IMR-90 (cell line): ENCODE data around the gene C2orf49. TPM values are rescaled to one million over a fixed set of nuclear protein-coding genes. Genes with fewer than 3 reads are reported as not detected.

ENCODE experiments used
- ATAC-seq: fragments of 200-7000 bp; cut with Tn5 transposase; 2 replicates; pipeline ENCODE4 v1.9.1; 2020; ENCODE audit warnings: low read depth, mild to moderate bottlenecking, moderate library complexity
- BruUV-seq: library from RNA; stranded (reverse); fragments of 400-500 nt; replicated peaks from 2 replicates; lab custom pipeline; 2021; lab: Mats Ljungman, UMichigan
- CTCF ChIA-PET: fragments of 300-600 bp; formaldehyde crosslinking; extraction: SDS; loops from one replicate; lab custom pipeline; 2021; ENCODE audit warnings: antibody characterized with exemption; lab: Yijun Ruan, JAX
- POLR2A ChIA-PET: fragments of 300-600 bp; sonication (Branson Sonifier 250); formaldehyde crosslinking; loops from one replicate; lab custom pipeline; 2022; ENCODE audit warnings: antibody characterized with exemption; ENCODE audit not compliant: unreplicated experiment; lab: Charles Lee
- DNase-seq: peaks from one replicate; pipeline ENCODE4 v3.0.0; 2013
- H2AFZ ChIP-seq: replicated peaks from 2 replicates; pipeline ENCODE3; 2013; ENCODE audit warnings: low read length, mild to moderate bottlenecking; ENCODE audit not compliant: poor library complexity
- H2AK5ac ChIP-seq: 2 replicates; pipeline ENCODE4 v1.6.1; 2013; ENCODE audit warnings: low read depth, low read length, inconsistent platforms
- H2AK9ac ChIP-seq: replicated peaks from 2 replicates; pipeline ENCODE3; 2013; ENCODE audit warnings: mild to moderate bottlenecking, low read depth, low read length, moderate library complexity; ENCODE audit not compliant: poor library complexity
- H2BK120ac ChIP-seq: 2 replicates; pipeline ENCODE4 v1.6.1; 2013; ENCODE audit warnings: low read depth, low read length, inconsistent platforms
- H2BK15ac ChIP-seq: 3 replicates; pipeline ENCODE4 v1.6.1; 2013; ENCODE audit warnings: low read depth, low read length, inconsistent platforms
- H2BK20ac ChIP-seq: 2 replicates; pipeline ENCODE4 v1.6.1; 2013; ENCODE audit warnings: low read depth, mild to moderate bottlenecking, inconsistent platforms, low read length, moderate library complexity
- H2BK5ac ChIP-seq: 2 replicates; pipeline ENCODE4 v1.6.1; 2013; ENCODE audit warnings: mild to moderate bottlenecking, low read depth, low read length, inconsistent platforms; ENCODE audit not compliant: poor library complexity, severe bottlenecking
- H3K14ac ChIP-seq: replicated peaks from 2 replicates; pipeline ENCODE4 v1.6.1; 2013; ENCODE audit warnings: low read depth, low read length, inconsistent platforms
- H3K18ac ChIP-seq: 2 replicates; pipeline ENCODE4 v1.6.1; 2013; ENCODE audit warnings: low read depth, low read length, control low read depth
- H3K23ac ChIP-seq: 2 replicates; pipeline ENCODE4 v1.6.1; 2013; ENCODE audit warnings: low read depth, low read length, inconsistent platforms
- H3K27ac ChIP-seq: 2 replicates; pipeline ENCODE4 v1.5.1; 2013; ENCODE audit warnings: mild to moderate bottlenecking, control low read depth, low read length; ENCODE audit not compliant: insufficient read depth
- H3K27me3 ChIP-seq: 2 replicates; pipeline ENCODE4 v1.6.1; 2013; ENCODE audit warnings: low read length; ENCODE audit not compliant: control insufficient read depth, insufficient read depth
- H3K36me3 ChIP-seq: 2 replicates; pipeline ENCODE4 v1.6.1; 2013; ENCODE audit warnings: low read length, mixed read lengths; ENCODE audit not compliant: control insufficient read depth, insufficient read depth
- H3K4ac ChIP-seq: 2 replicates; pipeline ENCODE4 v1.6.1; 2013; ENCODE audit warnings: low read depth, low read length, inconsistent platforms
- H3K4me1 ChIP-seq: 2 replicates; pipeline ENCODE4 v1.6.1; 2013; ENCODE audit warnings: low read length, mixed read lengths; ENCODE audit not compliant: control insufficient read depth, insufficient read depth
- H3K4me2 ChIP-seq: 2 replicates; pipeline ENCODE4 v1.6.1; 2013; ENCODE audit warnings: low read depth, mild to moderate bottlenecking, control low read depth, low read length, moderate library complexity
- H3K4me3 ChIP-seq: 2 replicates; pipeline ENCODE4 v1.5.1; 2013; ENCODE audit warnings: low read depth, mild to moderate bottlenecking, control low read depth, low read length, moderate library complexity; ENCODE audit not compliant: insufficient read depth
- H3K56ac ChIP-seq: 2 replicates; pipeline ENCODE4 v1.6.1; 2013; ENCODE audit warnings: low read length, inconsistent platforms; ENCODE audit not compliant: insufficient read depth; ENCODE audit errors: extremely low read depth
- H3K79me1 ChIP-seq, 2 experiments: 2 replicates each; pipeline ENCODE4 v1.6.1; 2013; ENCODE audit warnings: low read length in 2 of 2, inconsistent platforms in 1 of 2, low read depth in 1 of 2
- H3K9ac ChIP-seq: 2 replicates; pipeline ENCODE4 v1.6.1; 2013; ENCODE audit warnings: low read depth, low read length, control low read depth
- H3K9me1 ChIP-seq: 2 replicates; pipeline ENCODE4 v1.6.1; 2013; ENCODE audit warnings: low read length, inconsistent platforms; ENCODE audit not compliant: insufficient read depth
- H3K9me3 ChIP-seq: 2 replicates; pipeline ENCODE4 v1.6.1; 2013; ENCODE audit warnings: low read length; ENCODE audit not compliant: control insufficient read depth, insufficient read depth
- H4K20me1 ChIP-seq: 2 replicates; pipeline ENCODE4 v1.6.1; 2013; ENCODE audit warnings: low read length, inconsistent platforms; ENCODE audit not compliant: insufficient read depth
- H4K5ac ChIP-seq: 2 replicates; pipeline ENCODE4 v1.6.1; 2013; ENCODE audit warnings: mild to moderate bottlenecking, low read depth, low read length, control low read depth
- H4K8ac ChIP-seq, 2 experiments: 2 replicates each; pipeline ENCODE4 v1.6.1; 2013; ENCODE audit warnings: low read depth in 2 of 2, low read length in 2 of 2, control low read depth in 1 of 2, inconsistent platforms in 1 of 2
- H4K91ac ChIP-seq: 2 replicates; pipeline ENCODE4 v1.6.1; 2013; ENCODE audit warnings: low read depth, low read length, inconsistent platforms; ENCODE audit not compliant: insufficient read depth
- BHLHE40 ChIP-seq: fragments of 150-350 bp; IDR thresholded peaks from 2 replicates; pipeline ENCODE4 v1.6.1; 2016; ENCODE audit warnings: mild to moderate bottlenecking, low read depth, low read length
- CEBPB ChIP-seq: IDR thresholded peaks from 2 replicates; pipeline ENCODE4 v1.6.1; 2012; ENCODE audit warnings: low read depth, low read length, improper control_type of control experiment
- CHD1 ChIP-seq: IDR thresholded peaks from 2 replicates; pipeline ENCODE4 v1.6.1; 2012; ENCODE audit warnings: low read depth, low read length, improper control_type of control experiment
- CTCF ChIP-seq: conservative IDR thresholded peaks from 2 replicates; pipeline ENCODE4 v1.5.1; 2012; ENCODE audit warnings: mild to moderate bottlenecking, low read depth, low read length, improper control_type of control experiment
- ELK1 ChIP-seq: fragments of 150-350 bp; IDR thresholded peaks from 2 replicates; pipeline ENCODE4 v1.6.1; 2016; ENCODE audit warnings: low read depth, mild to moderate bottlenecking, low read length, moderate library complexity, borderline replicate concordance
- FOS ChIP-seq: fragments of 150-350 bp; IDR thresholded peaks from 2 replicates; pipeline ENCODE4 v1.6.1; 2016; ENCODE audit warnings: low read depth, low read length
- MAFK ChIP-seq: IDR thresholded peaks from 2 replicates; pipeline ENCODE4 v1.6.1; 2012; ENCODE audit warnings: low read depth, low read length, improper control_type of control experiment
- MAZ ChIP-seq: IDR thresholded peaks from 2 replicates; pipeline ENCODE4 v1.6.1; 2012; ENCODE audit warnings: low read depth, mild to moderate bottlenecking, low read length, improper control_type of control experiment, moderate library complexity, borderline replicate concordance
- MXI1 ChIP-seq: IDR thresholded peaks from 2 replicates; pipeline ENCODE4 v1.6.1; 2012; ENCODE audit warnings: low read depth, mild to moderate bottlenecking, low read length, moderate library complexity, borderline replicate concordance
- NFE2L2 ChIP-seq: fragments of 150-350 bp; IDR thresholded peaks from 2 replicates; pipeline ENCODE4 v1.6.1; 2016; ENCODE audit warnings: low read depth, mild to moderate bottlenecking, low read length
- POLR2A ChIP-seq: IDR thresholded peaks from 2 replicates; pipeline ENCODE4 v1.6.1; 2012; ENCODE audit warnings: mild to moderate bottlenecking, low read depth, low read length
- RAD21 ChIP-seq: IDR thresholded peaks from 2 replicates; pipeline ENCODE4 v1.6.1; 2012; ENCODE audit warnings: low read length, improper control_type of control experiment
- RCOR1 ChIP-seq: IDR thresholded peaks from 2 replicates; pipeline ENCODE4 v1.6.1; 2012; ENCODE audit warnings: mild to moderate bottlenecking, low read length, improper control_type of control experiment; ENCODE audit not compliant: insufficient replicate concordance
- RFX5 ChIP-seq: IDR thresholded peaks from 2 replicates; pipeline ENCODE4 v1.8.0; 2012; ENCODE audit warnings: low read depth, mild to moderate bottlenecking, low read length, moderate library complexity
- SMC3 ChIP-seq: fragments of 150-350 bp; IDR thresholded peaks from 2 replicates; pipeline ENCODE4 v1.6.1; 2016; ENCODE audit warnings: low read depth, mild to moderate bottlenecking, antibody characterized with exemption, low read length, moderate library complexity
- USF2 ChIP-seq: fragments of 150-350 bp; IDR thresholded peaks from 2 replicates; pipeline ENCODE4 v1.6.1; 2017; ENCODE audit warnings: mild to moderate bottlenecking, antibody characterized with exemption, low read length, low read depth
- WGBS, 2 experiments: methylation state at CpG; one replicate each; pipeline versions ENCODE4 v1.1.5 to v1.1.7; 2013; ENCODE audit warnings: missing lambda C conversion rate in 2 of 2; ENCODE audit not compliant: insufficient read length in 1 of 2; ENCODE audit errors: extremely low coverage in 2 of 2; 5-methylcytosine and 5-hydroxymethylcytosine counted together
- dilution Hi-C: fragments of 300-500 bp; cut with HindIII; formaldehyde crosslinking; loops from one replicate; pipeline ENCODE4 v1.14.3; 2018; ENCODE audit warnings: low sequenced_read_pairs; ENCODE audit not compliant: unreplicated experiment
- in situ Hi-C: fragments of 300-500 bp; cut with MboI; formaldehyde crosslinking; loops from 3 replicates; pipeline ENCODE4 v1.14.3; 2019; ENCODE audit warnings: low sequenced_read_pairs, inconsistent platforms, mixed read lengths
- intact Hi-C: fragments of 100-400 bp; cut with micrococcal nuclease; formaldehyde crosslinking; loops from 2 replicates; pipeline ENCODE4 v1.10.0; 2022
- polyA plus RNA-seq, 3 experiments: library from polyadenylated mRNA; depleted of rRNA; stranded (reverse); fragments of >200 nt; gene quantifications; 2 replicates each; pipeline ENCODE4 v1.2.3, GENCODE V29; 2012; ENCODE audit warnings: low replicate concordance in 1 of 3
- total RNA-seq: library from RNA; depleted of rRNA; stranded (reverse); fragments of >200 nt; gene quantifications from 2 replicates; pipeline ENCODE4 v1.2.3, GENCODE V29; 2012

The C2orf49 gene
- total and polyA plus RNA-seq, 2 of the 4 experiments (the other 2 are of a cell fraction) = 3.8 to 8.5 TPM

- Histone ChIP-seq H3K9me3 (no peaks in the 10 kb centered on the region), H2AK5ac (no peak overlapping the region), H3K23ac (no peak overlapping the region), H3K36me3 (peaks cover 7% of the 10 kb centered on the region), H3K27me3 (no peaks in the 10 kb centered on the region), H3K56ac (no peak overlapping the region), H4K8ac (no peak overlapping the region), H3K4ac (no peak overlapping the region), H3K18ac (no peak overlapping the region), H3K4me1 (no peaks in the 10 kb centered on the region; the same call in 1 of the 2 replicates), H4K20me1 (peaks cover 8% of the 10 kb centered on the region; the same call in 1 of the 2 replicates), H2BK120ac (no peak overlapping the region), H3K9me1 (0 out of 2 replicates have a peak, but pooled peaks cover 7% of the 10 kb centered on the region), H3K9ac (no peak overlapping the region), H3K14ac (no peak overlapping the region), H3K79me1 (peaks cover 6 to 27% of the 10 kb centered on the region in 2 experiments; a peak in 3 of 4 replicates), H2AFZ (no peak overlapping the region), H2BK15ac (no peak overlapping the region), H3K27ac (no peak overlapping the region), H2BK20ac (no peak overlapping the region), H2BK5ac (no peak overlapping the region), H3K4me2 (no peak overlapping the region), H3K4me3 (no peak overlapping the region), H4K91ac (no peak overlapping the region), H2AK9ac (no peak overlapping the region), H4K5ac (no peak overlapping the region)
- in situ Hi-C loops = loop anchor here (5.0 kb wide), 1 partner anchor 187 kb away; no protein-coding TSS in a partner anchor
- dilution Hi-C loops = no loop called here
- TF ChIP-seq FOS (no peak), CTCF (no peak), BHLHE40 (no peak), CEBPB (no peak), ELK1 (no peak), USF2 (no peak), MXI1 (no peak), MAFK (no peak), MAZ (no peak), RAD21 (no peak), CHD1 (no peak), RCOR1 (no peak), NFE2L2 (no peak), POLR2A (no peak), SMC3 (no peak), RFX5 (no peak)
- intact Hi-C loops = no loop called here
- ChIA-PET CTCF (interaction anchor here (1.0 kb wide), 1 partner anchor 97 kb away, joined by 3 read pairs; no protein-coding TSS in a partner anchor), POLR2A (no interaction called here)
- WGBS, 2 experiments = 100% methylated on average over 4 of the region's 5 CpGs; no CpG with 5 or more reads in 1 of the 2 experiments
- ATAC-seq (no peak), DNase-seq (no peak)
- BruUV-seq = no TSS peak
These were observed 38.0 kb upstream of the C2orf49 start for GRCh38 chr2:105299290-105299689.
